ENCODE data around the gene PHF19.

The PHF19 gene

GRCh38 chr9:120869360-120869687 is 7.7 kb downstream of the PHF19 start:
- H3K27ac ChIP-seq: peak overlapping the region; percentile 54
- TF ChIP-seq ZFX (IDR thresholded peaks at IDR 0.05; ENCODE audit: borderline replicate concordance) (no peak), CTCF (IDR thresholded peaks at IDR 0.05) (peak; percentile 49)

- peak overlapping the region; percentile 54 for H3K27ac ChIP-seq
Observed at GRCh38 chr9:120868676-120869359, 8.2 kb downstream of the PHF19 start.

GRCh38 chr9:120868339-120868675 is 8.7 kb downstream of the PHF19 start:
- H3K27ac ChIP-seq: peak overlapping the region; percentile 47
- TF ChIP-seq ZFX (IDR thresholded peaks at IDR 0.05; ENCODE audit: borderline replicate concordance) (no peak), CTCF (IDR thresholded peaks at IDR 0.05) (no peak)

More at GRCh38 chr9:120868676-120869359, 8.2 kb downstream of the PHF19 start:
- peak; percentile 83 for TF ChIP-seq CTCF (IDR thresholded peaks at IDR 0.05)
- TF ChIP-seq ZFX (IDR thresholded peaks at IDR 0.05; ENCODE audit: borderline replicate concordance): no peak

- H3K27ac ChIP-seq: peak overlapping the region; percentile 47
- TF ChIP-seq ZFX (IDR thresholded peaks at IDR 0.05; ENCODE audit: borderline replicate concordance) (no peak), CTCF (IDR thresholded peaks at IDR 0.05) (no peak)
Observed at GRCh38 chr9:120867676-120868338, 9.2 kb downstream of the PHF19 start.

GRCh38 chr9:120866651-120867050 is 10.3 kb downstream of the PHF19 start:
- no peak overlapping the region for H3K27ac ChIP-seq
- TF ChIP-seq CTCF (IDR thresholded peaks at IDR 0.05) (no peak), ZFX (IDR thresholded peaks at IDR 0.05; ENCODE audit: borderline replicate concordance) (no peak)

GRCh38 chr9:120865809-120866208 is 11.2 kb downstream of the PHF19 start:
- H3K27ac ChIP-seq: no peak overlapping the region
- TF ChIP-seq ZFX (IDR thresholded peaks at IDR 0.05; ENCODE audit: borderline replicate concordance): no peak
- no peak for TF ChIP-seq CTCF (IDR thresholded peaks at IDR 0.05)

- no peak overlapping the region for H3K27ac ChIP-seq
- TF ChIP-seq ZFX (IDR thresholded peaks at IDR 0.05; ENCODE audit: borderline replicate concordance) (no peak), CTCF (IDR thresholded peaks at IDR 0.05) (no peak)
Observed at GRCh38 chr9:120865176-120865575, 11.8 kb downstream of the PHF19 start.

All from 22Rv1 (cell line).